GM12864 (cell line): Measurements from ENCODE around the gene TM7SF2.
"Not testable (repeated sequence)": the region's sequence is repeated elsewhere in the genome, so short reads cannot be mapped to it uniquely, and the experiment has no call there.

ENCODE experiments used
- DNase-seq: peaks from one replicate; pipeline ENCODE4 v3.0.0-alpha.2; 2011; ENCODE audit warnings: low read depth
- H3K4me3 ChIP-seq: 2 replicates; pipeline ENCODE4 v1.5.1; 2011; ENCODE audit warnings: mild to moderate bottlenecking, low read depth, low read length, control low read depth
- CTCF ChIP-seq: IDR thresholded peaks from 2 replicates; pipeline ENCODE4 v1.5.1; 2011; ENCODE audit warnings: low read depth, mild to moderate bottlenecking, moderate library complexity, low read length, control low read depth, inconsistent platforms; ENCODE audit errors: missing control alignments

Gene TM7SF2

GRCh38 chr11:65148657-65149056 is 37.0 kb downstream of the TM7SF2 start:
- no peak for TF ChIP-seq CTCF
- no peak overlapping the region for H3K4me3 ChIP-seq
- no peak for DNase-seq

- not testable (repeated sequence) for H3K4me3 ChIP-seq, DNase-seq
Measured at GRCh38 chr11:65150131-65150508, 38.4 kb downstream of the TM7SF2 start.

GRCh38 chr11:65150509-65151299 is 39.0 kb downstream of the TM7SF2 start:
- DNase-seq, result no peak
- TF ChIP-seq CTCF, result no peak
- no peak overlapping the region for H3K4me3 ChIP-seq

- DNase-seq, result no peak
- no peak overlapping the region for H3K4me3 ChIP-seq
- no peak for TF ChIP-seq CTCF
Measured at GRCh38 chr11:65151331-65151899, 39.7 kb downstream of the TM7SF2 start.

- no peak for DNase-seq
- TF ChIP-seq CTCF, result no peak
- H3K4me3 ChIP-seq, result no peak overlapping the region
Measured at GRCh38 chr11:65152122-65152521, 40.5 kb downstream of the TM7SF2 start.

- no peak overlapping the region for H3K4me3 ChIP-seq
- no peak for TF ChIP-seq CTCF
- no peak for DNase-seq
Measured at GRCh38 chr11:65156256-65156655, 44.6 kb downstream of the TM7SF2 start.

GRCh38 chr11:65156926-65157325 is 45.3 kb downstream of the TM7SF2 start:
- no peak for DNase-seq
- no peak for TF ChIP-seq CTCF
- H3K4me3 ChIP-seq, result no peak overlapping the region
